NCI-H1436 (cell line): ENCODE data around the gene AXIN1.
A peak's percentile ranks its signal among the peaks of the same experiment; 100 is the strongest.
"Not testable (repeated sequence)": the region's sequence is repeated elsewhere in the genome, so short reads cannot be mapped to it uniquely, and the experiment has no call there.

ENCODE experiments used
- DNase-seq: peaks from one replicate; lab custom pipeline; 2025; lab: John Stamatoyannopoulos, UW

The AXIN1 gene

GRCh38 chr16:352547-353403, at the start of gene AXIN1:
AXIN1 (minus strand) TSS chr16:352723; CDS start chr16:347025, 5,698 bp downstream.
- DNase-seq: peak; percentile 98

GRCh38 chr16:401468-402348, 49.2 kb upstream of the AXIN1 start, which contains the start of gene DECR2:
DECR2 (plus strand) TSS chr16:401885; CDS start chr16:401964, 79 bp downstream.
- peak; percentile 87 for DNase-seq

- no peak for DNase-seq
Measured at GRCh38 chr16:400061-400591, 47.6 kb upstream of the AXIN1 start.

- DNase-seq: no peak
Measured at GRCh38 chr16:399340-400019, 47.0 kb upstream of the AXIN1 start.

- no peak for DNase-seq
Measured at GRCh38 chr16:398561-399339, 46.2 kb upstream of the AXIN1 start.

GRCh38 chr16:397736-398332, 45.3 kb upstream of the AXIN1 start:
- no peak for DNase-seq

- DNase-seq: peak; percentile 35
Measured at GRCh38 chr16:397135-397661, 44.7 kb upstream of the AXIN1 start, which contains the start of gene NME4. NME4 (plus strand) TSS chr16:397199; CDS start chr16:397223, 24 bp downstream.

- DNase-seq: peak; percentile 43
Measured at GRCh38 chr16:396605-397004, 44.1 kb upstream of the AXIN1 start.

GRCh38 chr16:396199-396598, 43.7 kb upstream of the AXIN1 start:
- no peak for DNase-seq

- DNase-seq: no peak
Measured at GRCh38 chr16:392450-393030, 40.0 kb upstream of the AXIN1 start.

- DNase-seq: peak; percentile 39
Measured at GRCh38 chr16:391885-392335, 39.4 kb upstream of the AXIN1 start.

GRCh38 chr16:389352-389751, 36.8 kb upstream of the AXIN1 start:
- no peak for DNase-seq

- DNase-seq: not testable (repeated sequence)
Measured at GRCh38 chr16:387761-388666, 35.5 kb upstream of the AXIN1 start.

- no peak for DNase-seq
Measured at GRCh38 chr16:386641-387156, 34.2 kb upstream of the AXIN1 start.

GRCh38 chr16:383326-384051, 31.0 kb upstream of the AXIN1 start:
- DNase-seq: no peak

- DNase-seq: peak; percentile 59
Measured at GRCh38 chr16:381789-382717, 29.5 kb upstream of the AXIN1 start, which contains the start of gene PGAP6. PGAP6 (minus strand) TSS chr16:381978; CDS start chr16:381821, 157 bp downstream.
